ENCODE results near the gene DHRSX.

DNA sequence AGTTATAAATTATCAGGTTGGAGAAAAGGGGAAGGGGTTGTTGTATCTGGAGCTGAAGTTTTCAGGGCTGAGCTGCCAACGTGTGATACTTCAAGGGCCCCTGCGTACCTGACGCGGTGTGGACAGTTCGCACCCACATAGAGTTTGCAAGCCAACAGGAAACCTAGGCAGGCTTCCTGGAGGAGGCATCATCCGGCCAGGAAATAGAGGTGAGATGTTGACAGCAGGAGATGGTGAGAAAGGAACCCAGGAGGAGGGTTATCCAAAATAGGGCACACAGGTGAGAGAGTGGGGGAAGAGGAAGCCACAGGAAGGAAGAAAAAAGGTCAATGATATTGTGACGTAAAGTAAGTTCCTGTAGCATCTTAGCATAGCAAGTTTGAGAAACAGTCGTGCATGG lies 127.2 kb downstream of the DHRSX start:
- TF ChIP-seq, protein P1, sequence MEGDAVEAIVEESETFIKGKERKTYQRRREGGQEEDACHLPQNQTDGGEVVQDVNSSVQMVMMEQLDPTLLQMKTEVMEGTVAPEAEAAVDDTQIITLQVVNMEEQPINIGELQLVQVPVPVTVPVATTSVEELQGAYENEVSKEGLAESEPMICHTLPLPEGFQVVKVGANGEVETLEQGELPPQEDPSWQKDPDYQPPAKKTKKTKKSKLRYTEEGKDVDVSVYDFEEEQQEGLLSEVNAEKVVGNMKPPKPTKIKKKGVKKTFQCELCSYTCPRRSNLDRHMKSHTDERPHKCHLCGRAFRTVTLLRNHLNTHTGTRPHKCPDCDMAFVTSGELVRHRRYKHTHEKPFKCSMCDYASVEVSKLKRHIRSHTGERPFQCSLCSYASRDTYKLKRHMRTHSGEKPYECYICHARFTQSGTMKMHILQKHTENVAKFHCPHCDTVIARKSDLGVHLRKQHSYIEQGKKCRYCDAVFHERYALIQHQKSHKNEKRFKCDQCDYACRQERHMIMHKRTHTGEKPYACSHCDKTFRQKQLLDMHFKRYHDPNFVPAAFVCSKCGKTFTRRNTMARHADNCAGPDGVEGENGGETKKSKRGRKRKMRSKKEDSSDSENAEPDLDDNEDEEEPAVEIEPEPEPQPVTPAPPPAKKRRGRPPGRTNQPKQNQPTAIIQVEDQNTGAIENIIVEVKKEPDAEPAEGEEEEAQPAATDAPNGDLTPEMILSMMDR (IDR thresholded peaks at IDR 0.05), result no peak
- TF ChIP-seq POLR2A (IDR thresholded peaks at IDR 0.05), result no peak

All from testis (tissue), 2 donors.